Lung (tissue), 12 donors: ENCODE data around the gene LDLRAD4. TPM values are rescaled to one million over a fixed set of nuclear protein-coding genes. Genes with fewer than 3 reads are reported as not detected.

Experiments used
- ATAC-seq: fragments of 200-7000 bp; cut with Tn5 transposase; one replicate; pipeline ENCODE4 v1.9.1; 2020; ENCODE audit warnings: moderate number of reproducible peaks; ENCODE audit not compliant: insufficient read depth, low FRiP score
- DNase-seq, 3 donors: peaks; one replicate each; pipeline ENCODE4 v3.0.0-alpha.2; 2013 to 2017
- H3K27ac ChIP-seq, 2 donors: one replicate each; pipeline ENCODE4 v1.5.1; 2013; ENCODE audit warnings: mild to moderate bottlenecking in 2 of 2, moderate library complexity in 2 of 2, control low read depth in 1 of 2, inconsistent platforms in 1 of 2, low read depth in 1 of 2, low read length in 1 of 2
- H3K27me3 ChIP-seq, 3 donors: one replicate each; pipeline ENCODE4 v1.5.1; 2013; ENCODE audit warnings: low read length in 2 of 3; ENCODE audit not compliant: control insufficient read depth in 3 of 3, insufficient read depth in 3 of 3
- H3K36me3 ChIP-seq, 4 donors: one replicate each; pipeline ENCODE4 v1.5.1; 2013; ENCODE audit warnings: low read length in 4 of 4, mild to moderate bottlenecking in 1 of 4, moderate library complexity in 1 of 4; ENCODE audit not compliant: control insufficient read depth in 4 of 4, insufficient read depth in 4 of 4
- H3K4me1 ChIP-seq, 5 donors: one replicate each; pipeline ENCODE4 v1.5.1; 2013; ENCODE audit warnings: low read length in 5 of 5, mild to moderate bottlenecking in 2 of 5, moderate library complexity in 1 of 5; ENCODE audit not compliant: control insufficient read depth in 5 of 5, insufficient read depth in 5 of 5
- H3K4me3 ChIP-seq: one replicate; pipeline ENCODE4 v1.5.1; 2013; ENCODE audit warnings: mild to moderate bottlenecking, control low read depth, moderate library complexity
- H3K9ac ChIP-seq, 2 donors: one replicate each; pipeline ENCODE4 v1.5.1; 2013; ENCODE audit warnings: low read length in 2 of 2, control low read depth in 1 of 2; ENCODE audit not compliant: insufficient read depth in 1 of 2
- H3K9me3 ChIP-seq, 4 donors: one replicate each; pipeline ENCODE4 v1.5.1; 2013; ENCODE audit warnings: low read length in 3 of 4, mild to moderate bottlenecking in 1 of 4, moderate library complexity in 1 of 4; ENCODE audit not compliant: control insufficient read depth in 4 of 4, insufficient read depth in 3 of 4
- CTCF ChIP-seq: IDR thresholded peaks from 2 replicates; pipeline ENCODE4 v1.5.1; 2012; ENCODE audit warnings: mild to moderate bottlenecking; ENCODE audit errors: control extremely low read depth, extremely low read depth
- WGBS, 2 donors: extraction: QIAGEN DNeasy Blood & Tissue Kit; methylation state at CpG; one replicate each; pipeline ENCODE4 v1.1.7; 2013; 5-methylcytosine and 5-hydroxymethylcytosine counted together
- polyA plus RNA-seq, 2 donors: library from polyadenylated mRNA; stranded (reverse); fragments of 200-250 nt; gene quantifications; one replicate each; pipeline ENCODE4 v1.2.1, GENCODE V29; 2013
- total RNA-seq, 2 donors: library from RNA; depleted of rRNA in 1 of 2; stranded (reverse); fragments of >200 nt in 1 of 2; gene quantifications; one replicate each; pipeline ENCODE4 v1.2.1, GENCODE V29; 2014 to 2021
- donor health status: control.
- donor health status: control.
- donor health status: Bipolar disorder and iron deficiency.
- donor health status: healthy.
- donor health status: DM: yes; HTN: yes; CAD: no.

Gene LDLRAD4
- total and polyA plus RNA-seq, 4 donors, result 3.2 to 62.4 (median 19.9) TPM

GRCh38 chr18:13641551-13642439 lies 423.2 kb downstream of the LDLRAD4 start:
- DNase-seq, result peak; percentile 67 to 77 (median 77)

GRCh38 chr18:13642440-13642827 lies 423.9 kb downstream of the LDLRAD4 start:
- Histone ChIP-seq H3K9ac (no peak overlapping the region), H3K4me1 (peaks cover 0 to 28% (median 12%) of the 10 kb centered on the region in 5 donors), H3K4me3 (no peak overlapping the region), H3K9me3 (peaks cover 0 to 2% (median 0%) of the 10 kb centered on the region in 4 donors), H3K27ac (peak overlapping the region in 1 of 2 donors; percentile 42), H3K27me3 (no peaks in the 10 kb centered on the region), H3K36me3 (peaks cover 0 to 7% (median 0%) of the 10 kb centered on the region in 4 donors)
- 92% methylated on average over 15 of the region's 15 CpGs for WGBS, 2 donors
- DNase-seq (no peak), ATAC-seq (no peak)
- TF ChIP-seq CTCF, result no peak

More at GRCh38 chr18:13641551-13642439, 423.2 kb downstream of the LDLRAD4 start:
- Histone ChIP-seq H3K4me1 (peaks cover 0 to 28% (median 12%) of the 10 kb centered on the region in 5 donors), H3K27ac (peak overlapping the region in 1 of 2 donors; percentile 42), H3K4me3 (peak overlapping the region; percentile 22), H3K9me3 (peaks cover 0 to 2% (median 0%) of the 10 kb centered on the region in 4 donors), H3K36me3 (peaks cover 0 to 7% (median 0%) of the 10 kb centered on the region in 4 donors), H3K27me3 (no peaks in the 10 kb centered on the region), H3K9ac (peak overlapping the region; percentile 3 to 56)
- no peak for TF ChIP-seq CTCF
- ATAC-seq, result peak; percentile 65
- 17 to 21% methylated on average over 80 to 84 of the region's 84 CpGs for WGBS, 2 donors

GRCh38 chr18:13643261-13643751 lies 424.7 kb downstream of the LDLRAD4 start:
- Histone ChIP-seq H3K36me3 (peaks cover 0 to 7% (median 0%) of the 10 kb centered on the region in 4 donors), H3K4me1 (peaks cover 0 to 23% (median 11%) of the 10 kb centered on the region in 5 donors), H3K9me3 (peaks cover 0 to 2% (median 0%) of the 10 kb centered on the region in 4 donors), H3K4me3 (no peak overlapping the region), H3K9ac (no peak overlapping the region), H3K27ac (no peak overlapping the region), H3K27me3 (no peaks in the 10 kb centered on the region)
- WGBS, 2 donors, result 83 to 85% methylated on average over 16 of the region's 16 CpGs
- no peak for DNase-seq
- ATAC-seq, result no peak
- TF ChIP-seq CTCF, result no peak
